ENCODE measurements around the gene ARL5A.

ARL5A gene

GRCh38 chr2:151789055-151789834 lies 39.0 kb downstream of the ARL5A start:
- TF ChIP-seq CTCF (IDR thresholded peaks at IDR 0.05; ENCODE audit: low read depth, low read length) = no peak
- no peak overlapping the region for H3K4me3 ChIP-seq (ENCODE audit: low read depth, low read length)
- DNase-seq (ENCODE audit: low read depth) = no peak

DNA sequence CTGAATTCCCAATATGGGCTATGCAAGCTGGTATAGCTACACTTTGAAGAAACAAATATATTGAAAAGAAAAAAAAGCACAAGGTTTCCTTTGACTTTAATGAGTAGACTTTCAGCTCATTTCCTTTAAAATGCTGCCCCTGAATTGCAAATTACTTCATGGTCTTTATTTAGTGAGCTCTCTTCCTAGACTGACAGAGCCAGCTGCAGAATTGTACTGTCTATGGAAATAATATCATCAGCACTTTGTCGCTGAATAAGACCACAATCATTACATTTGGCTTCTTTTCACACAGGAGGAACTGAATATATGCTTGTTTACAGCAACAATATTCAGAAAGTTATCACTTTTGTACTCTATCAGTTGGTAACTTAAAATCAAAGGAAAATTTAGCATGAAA lies 41.7 kb downstream of the ARL5A start:
- TF ChIP-seq MAX (IDR thresholded peaks at IDR 0.05; ENCODE audit: low read depth, low read length) (no peak), MYC (IDR thresholded peaks at IDR 0.05; ENCODE audit: low read depth, low read length) (no peak), POLR2A (IDR thresholded peaks at IDR 0.05; ENCODE audit: extremely low read depth, insufficient read length) (no peak), CTCF (IDR thresholded peaks at IDR 0.05; ENCODE audit: low read depth, low read length) (no peak)

DNA sequence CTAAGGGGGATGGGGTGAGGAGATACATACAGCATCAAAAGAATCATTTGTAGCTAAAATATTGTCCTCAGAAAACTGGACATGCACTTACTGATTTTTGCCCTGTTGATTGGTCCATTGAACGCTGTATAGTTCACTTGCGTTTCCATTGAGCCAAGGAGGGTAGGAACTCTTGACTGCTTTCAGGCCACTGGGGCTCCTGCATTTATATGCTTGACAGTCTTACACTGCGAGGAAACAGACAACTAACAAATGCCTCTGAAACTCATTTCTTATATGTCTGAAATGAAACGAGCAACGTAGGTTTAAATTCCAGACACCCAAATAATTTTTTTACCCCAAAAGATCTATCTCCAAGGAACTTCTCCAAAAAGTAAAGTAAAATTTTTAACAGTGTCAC lies 42.1 kb downstream of the ARL5A start:
- no peak for DNase-seq (ENCODE audit: low read depth)
- no peak overlapping the region for H3K4me3 ChIP-seq (ENCODE audit: low read depth, low read length)
- no peak for TF ChIP-seq POLR2A (IDR thresholded peaks at IDR 0.05; ENCODE audit: extremely low read depth, insufficient read length)
- TF ChIP-seq MAX (IDR thresholded peaks at IDR 0.05; ENCODE audit: low read depth, low read length) = no peak
- TF ChIP-seq MYC (IDR thresholded peaks at IDR 0.05; ENCODE audit: low read depth, low read length) = no peak
- no peak for TF ChIP-seq CTCF (IDR thresholded peaks at IDR 0.05; ENCODE audit: low read depth, low read length)

More for the DNA sequence above, 41.7 kb downstream of the ARL5A start:
- DNase-seq (ENCODE audit: low read depth) = no peak
- H3K4me3 ChIP-seq (ENCODE audit: low read depth, low read length) = no peak overlapping the region

DNA sequence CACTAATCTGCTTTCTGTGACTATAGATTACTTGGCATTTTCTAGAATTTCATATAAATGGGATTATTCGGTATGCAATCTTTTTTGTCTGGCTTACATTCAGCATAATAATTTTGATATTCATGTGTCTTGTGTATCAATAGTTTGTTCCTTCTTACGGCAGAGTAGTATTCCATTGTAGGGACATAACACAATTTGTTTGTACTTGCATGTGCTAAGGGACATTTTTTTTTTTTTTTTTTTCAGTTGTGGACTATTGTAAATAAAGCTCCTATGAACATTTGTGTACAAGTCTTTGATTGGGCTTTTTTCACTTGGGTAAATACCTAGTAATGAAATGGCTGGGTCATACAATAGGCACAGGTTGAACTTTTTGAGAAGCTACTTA lies 45.1 kb downstream of the ARL5A start:
- no peak for DNase-seq (ENCODE audit: low read depth)
- no peak for TF ChIP-seq MAX (IDR thresholded peaks at IDR 0.05; ENCODE audit: low read depth, low read length)
- no peak for TF ChIP-seq CTCF (IDR thresholded peaks at IDR 0.05; ENCODE audit: low read depth, low read length)
- no peak for TF ChIP-seq POLR2A (IDR thresholded peaks at IDR 0.05; ENCODE audit: extremely low read depth, insufficient read length)
- no peak for TF ChIP-seq MYC (IDR thresholded peaks at IDR 0.05; ENCODE audit: low read depth, low read length)
- H3K4me3 ChIP-seq (ENCODE audit: low read depth, low read length) = no peak overlapping the region

DNA sequence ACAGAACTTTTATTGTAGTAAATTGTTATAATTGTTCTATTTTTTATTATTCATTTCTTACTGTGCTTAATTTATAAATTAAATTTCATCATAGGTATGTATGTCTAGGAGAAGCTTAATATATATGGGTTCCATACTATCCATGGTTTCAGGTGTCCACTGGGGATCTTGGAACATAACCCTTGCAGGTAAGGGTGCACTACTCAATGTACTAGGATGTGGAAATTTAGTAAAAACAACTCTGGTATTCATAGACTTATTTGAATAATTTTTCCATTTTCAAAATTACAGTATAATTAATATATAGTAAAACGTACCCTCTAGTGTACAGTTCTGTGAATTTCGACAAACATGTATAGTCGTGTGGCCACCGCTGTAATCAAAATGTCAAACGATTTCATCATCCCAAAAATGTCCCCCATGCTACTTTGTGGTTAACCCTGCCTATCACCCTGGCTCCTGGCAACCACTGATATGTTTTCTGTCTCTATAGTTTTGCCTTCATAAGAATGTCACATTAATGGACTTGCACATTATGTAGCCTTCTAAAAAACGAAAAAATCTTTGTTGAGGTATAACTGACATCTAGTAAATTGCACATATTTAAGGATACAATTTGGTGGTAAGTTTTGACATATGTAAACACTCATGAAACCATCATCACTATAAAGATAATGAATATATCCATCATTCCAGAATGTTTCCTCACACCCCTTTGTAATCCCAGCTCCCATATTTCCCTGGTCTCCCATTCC lies 45.7 kb downstream of the ARL5A start:
- peak; percentile 48 for DNase-seq (ENCODE audit: low read depth)
- TF ChIP-seq MAX (IDR thresholded peaks at IDR 0.05; ENCODE audit: low read depth, low read length) = no peak
- no peak for TF ChIP-seq POLR2A (IDR thresholded peaks at IDR 0.05; ENCODE audit: extremely low read depth, insufficient read length)
- TF ChIP-seq CTCF (IDR thresholded peaks at IDR 0.05; ENCODE audit: low read depth, low read length) = no peak
- no peak for TF ChIP-seq MYC (IDR thresholded peaks at IDR 0.05; ENCODE audit: low read depth, low read length)
- H3K4me3 ChIP-seq (ENCODE audit: low read depth, low read length) = no peak overlapping the region

Data from NB4 (cell line).